HL-60 (cell line): Measurements from ENCODE around the gene DPY30.

Experiments
- CTCF ChIP-seq: IDR thresholded peaks from one replicate; pipeline ENCODE4 v1.5.1; 2011; ENCODE audit warnings: low read length, control low read depth, inconsistent platforms; ENCODE audit not compliant: insufficient read depth
- SPI1 ChIP-seq: IDR thresholded peaks from 2 replicates; pipeline ENCODE4 v1.6.1; 2012; ENCODE audit warnings: low read depth, mild to moderate bottlenecking, borderline replicate concordance

- TF ChIP-seq CTCF = no peak
- TF ChIP-seq SPI1 = no peak
These were observed 52.7 kb downstream of the DPY30 start for GRCh38 chr2:31986906-31987305.
